Stomach (tissue), 19 donors: ENCODE measurements around the gene ITPRID2. TPM values are rescaled to one million over a fixed set of nuclear protein-coding genes. Genes with fewer than 3 reads are reported as not detected.

Source experiments
- DNase-seq, 2 donors: peaks; one replicate each; pipeline versions ENCODE4 v3.0.0 to v3.0.0-alpha.2; 2013 to 2019
- H3K27ac ChIP-seq, 5 donors: fragments of 200-600 bp in 4 of 5; sonication (generic) in 4 of 5; one replicate each; pipeline ENCODE4 v1.5.1; 2013 to 2019; ENCODE audit warnings: mild to moderate bottlenecking in 1 of 5, moderate library complexity in 1 of 5
- H3K27me3 ChIP-seq, 3 donors: fragments of 200-600 bp; sonication (generic); one replicate each; pipeline ENCODE4 v1.5.1; 2017 to 2019; ENCODE audit warnings: mixed run types in 1 of 3
- H3K36me3 ChIP-seq, 4 donors: fragments of 200-600 bp; sonication (generic); 1 replicate in 3 of 4; 2 replicates in 1 of 4; pipeline ENCODE4 v1.5.1; 2016 to 2019
- H3K4me1 ChIP-seq, 4 donors: fragments of 200-600 bp; sonication (generic); one replicate each; pipeline ENCODE4 v1.5.1; 2016 to 2019
- H3K4me3 ChIP-seq, 4 donors: fragments of 200-600 bp; sonication (generic) in 3 of 4; one replicate each; pipeline ENCODE4 v1.5.1; 2016 to 2019; ENCODE audit warnings: mild to moderate bottlenecking in 1 of 4
- H3K9me3 ChIP-seq, 4 donors: fragments of 200-600 bp; sonication (generic); one replicate each; pipeline ENCODE4 v1.5.1; 2016 to 2019
- EP300 ChIP-seq: sonication (generic); formaldehyde crosslinking; IDR thresholded peaks from one replicate; pipeline ENCODE4 v1.6.1; 2017; ENCODE audit warnings: antibody characterized with exemption
- POLR2A ChIP-seq, 4 donors: fragments of 450-650 bp; IDR thresholded peaks; one replicate each; pipeline ENCODE4 v1.6.1; 2016; ENCODE audit warnings: antibody characterized with exemption in 4 of 4, control low read depth in 2 of 4, mild to moderate bottlenecking in 1 of 4, moderate library complexity in 1 of 4
- POLR2AphosphoS5 ChIP-seq, 3 donors: sonication (generic); formaldehyde crosslinking; IDR thresholded peaks; one replicate each; pipeline ENCODE4 v1.6.1; 2016; ENCODE audit warnings: antibody characterized with exemption in 3 of 3
- WGBS, 5 donors: extraction: QIAGEN DNeasy Blood & Tissue Kit in 3 of 5; methylation state at CpG; one replicate each; pipeline versions ENCODE4 v1.1.5 to v1.1.7; 2013 to 2018; 5-methylcytosine and 5-hydroxymethylcytosine counted together
- intact Hi-C: fragments of 100-400 bp; cut with DNase I; formaldehyde crosslinking; loops from one replicate; pipeline ENCODE4 v1.15.1; 2023; ENCODE audit warnings: low total_unique reads
- long read RNA-seq, 10 donors: transcript quantifications; one replicate each; lab custom pipeline, GENCODE V29; 2026
- polyA plus RNA-seq, 3 donors: library from polyadenylated mRNA; stranded (reverse); fragments of 200-250 nt; gene quantifications; one replicate each; pipeline ENCODE4 v1.2.3, GENCODE V29; 2013
- total RNA-seq, 5 donors: library from RNA; depleted of rRNA; stranded (reverse); fragments of >200 nt; gene quantifications; one replicate each; pipeline versions ENCODE4 v1.1.0 to v1.2.3, GENCODE V29; 2014 to 2016
- TF ChIP-seq, protein P1 (sequence below), 7 experiments: fragments of 450-650 bp in 4 of 7; fragments of 200-600 bp in 3 of 7; sonication (generic) in 3 of 7; IDR thresholded peaks; one replicate each; pipeline ENCODE4 v1.5.1; 2016 to 2019; ENCODE audit warnings: antibody characterized with exemption in 7 of 7, control low read depth in 2 of 7, mild to moderate bottlenecking in 1 of 7
- donor health status: healthy with polysubstance abuse.
- donor health status: Bipolar disorder and iron deficiency.
- donor health status: healthy.

ITPRID2 gene
- 100 to 1,000 TPM in 4 of 5 donors, 10 to 100 TPM in 1; 53.1 to 222 (median 146) TPM for total RNA-seq
- polyA plus RNA-seq: 10 to 100 TPM; 19.4 to 62.9 (median 37.6) TPM
- long read RNA-seq, donor 1, partial matches to known transcripts: 22 of 27 reads
- long read RNA-seq, donor 1, other reads (novel, unspliced or antisense): 0 of 27 reads
- long read RNA-seq, donor 2, full-length matches to known transcripts: 11 of 33 reads
- long read RNA-seq, donor 2, partial matches to known transcripts: 22 of 33 reads
- long read RNA-seq, donor 2, other reads (novel, unspliced or antisense): 0 of 33 reads
- long read RNA-seq, donor 3, full-length matches to known transcripts: 4 of 4 reads
- long read RNA-seq, donor 3, partial matches to known transcripts: 0 of 4 reads
- long read RNA-seq, donor 3, other reads (novel, unspliced or antisense): 0 of 4 reads
- long read RNA-seq, donor 4, full-length matches to known transcripts: 1 of 1 reads
- long read RNA-seq, donor 4, partial matches to known transcripts: 0 of 1 reads
- long read RNA-seq, donor 4, other reads (novel, unspliced or antisense): 0 of 1 reads
- long read RNA-seq, donor 5, full-length matches to known transcripts: 8 of 15 reads
- long read RNA-seq, donor 5, partial matches to known transcripts: 7 of 15 reads
- long read RNA-seq, donor 5, other reads (novel, unspliced or antisense): 0 of 15 reads
- long read RNA-seq, donor 6: 0 reads
- long read RNA-seq, donor 7, full-length matches to known transcripts: 9 of 30 reads
- long read RNA-seq, donor 7, partial matches to known transcripts: 21 of 30 reads
- long read RNA-seq, donor 7, other reads (novel, unspliced or antisense): 0 of 30 reads
- long read RNA-seq, donor 8, full-length matches to known transcripts: 9 of 26 reads
- long read RNA-seq, donor 8, partial matches to known transcripts: 17 of 26 reads
- long read RNA-seq, donor 8, other reads (novel, unspliced or antisense): 0 of 26 reads
- long read RNA-seq, donor 9, partial matches to known transcripts: 0 of 1 reads
- long read RNA-seq, donor 9, other reads (novel, unspliced or antisense): 0 of 1 reads
- long read RNA-seq, donor 10, full-length matches to known transcripts: 2 of 8 reads
- long read RNA-seq, donor 10, partial matches to known transcripts: 6 of 8 reads
- long read RNA-seq, donor 10, other reads (novel, unspliced or antisense): 0 of 8 reads

DNA sequence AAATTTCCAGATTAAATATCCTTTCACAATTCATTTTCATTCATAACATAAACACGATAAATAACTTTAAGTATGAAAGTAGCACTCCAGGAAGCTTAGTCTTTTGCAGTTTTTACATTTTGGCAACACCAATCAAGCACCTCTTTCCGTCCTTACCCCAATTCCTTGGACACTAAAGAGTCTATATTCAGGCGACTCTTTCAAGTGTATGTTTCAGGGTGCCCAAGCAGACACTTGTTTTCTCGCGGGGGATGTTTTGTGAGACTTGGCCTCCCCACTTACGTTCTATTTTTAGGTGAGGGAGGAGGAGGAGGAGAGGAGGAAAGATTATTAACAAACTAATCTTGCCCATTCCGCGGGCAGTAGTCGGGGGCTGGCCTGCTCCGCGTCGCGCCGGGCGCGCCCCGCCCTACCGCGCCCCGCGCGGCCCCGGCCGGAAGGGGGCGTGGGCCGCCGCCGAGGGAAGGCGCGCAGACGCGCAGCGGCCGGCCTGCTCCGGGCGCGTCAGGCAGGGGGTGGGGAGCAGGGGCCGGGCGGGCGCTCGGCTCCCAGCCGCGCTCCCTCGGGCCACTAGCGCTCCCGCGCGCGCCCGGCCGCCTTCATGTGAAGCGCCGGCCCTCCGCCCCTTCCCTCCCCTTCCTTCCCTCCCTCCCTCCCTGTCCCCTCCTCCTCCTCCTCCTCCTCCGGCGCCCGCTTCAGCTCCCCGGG, at the start of gene ITPRID2:
Gene ITPRID2 (plus strand): TSS at position 473 of the 708 bp plus-strand sequence. CDS start 337 bp downstream, outside the sequence.
- no peaks in the 10 kb centered on the region for H3K27me3 ChIP-seq
- no peaks in the 10 kb centered on the region for H3K9me3 ChIP-seq
- no peak for TF ChIP-seq POLR2A (IDR thresholded peaks at IDR 0.05)
- TF ChIP-seq POLR2AphosphoS5 (IDR thresholded peaks at IDR 0.05): peak in 1 of 3 donors; percentile 3
- TF ChIP-seq EP300: no peak
- TF ChIP-seq, protein P1, sequence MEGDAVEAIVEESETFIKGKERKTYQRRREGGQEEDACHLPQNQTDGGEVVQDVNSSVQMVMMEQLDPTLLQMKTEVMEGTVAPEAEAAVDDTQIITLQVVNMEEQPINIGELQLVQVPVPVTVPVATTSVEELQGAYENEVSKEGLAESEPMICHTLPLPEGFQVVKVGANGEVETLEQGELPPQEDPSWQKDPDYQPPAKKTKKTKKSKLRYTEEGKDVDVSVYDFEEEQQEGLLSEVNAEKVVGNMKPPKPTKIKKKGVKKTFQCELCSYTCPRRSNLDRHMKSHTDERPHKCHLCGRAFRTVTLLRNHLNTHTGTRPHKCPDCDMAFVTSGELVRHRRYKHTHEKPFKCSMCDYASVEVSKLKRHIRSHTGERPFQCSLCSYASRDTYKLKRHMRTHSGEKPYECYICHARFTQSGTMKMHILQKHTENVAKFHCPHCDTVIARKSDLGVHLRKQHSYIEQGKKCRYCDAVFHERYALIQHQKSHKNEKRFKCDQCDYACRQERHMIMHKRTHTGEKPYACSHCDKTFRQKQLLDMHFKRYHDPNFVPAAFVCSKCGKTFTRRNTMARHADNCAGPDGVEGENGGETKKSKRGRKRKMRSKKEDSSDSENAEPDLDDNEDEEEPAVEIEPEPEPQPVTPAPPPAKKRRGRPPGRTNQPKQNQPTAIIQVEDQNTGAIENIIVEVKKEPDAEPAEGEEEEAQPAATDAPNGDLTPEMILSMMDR (IDR thresholded peaks at IDR 0.05): peak in 1 of 7 experiments; percentile 70
- peaks cover 0 to 57% (median 38%) of the 10 kb centered on the region in 4 donors for H3K4me1 ChIP-seq
- H3K4me3 ChIP-seq: peak within 1 kb of the TSS; percentile 76 to 90 (median 82)
- intact Hi-C loops: no loop called here
- H3K36me3 ChIP-seq: no peaks in the 10 kb centered on the region
- peak; percentile 92 to 97 for DNase-seq
- 0 to 3% (median 1%) methylated on average over 9 to 58 of the region's 58 CpGs for WGBS, 5 donors
- H3K27ac ChIP-seq: peak within 1 kb of the TSS; percentile 97 to 100 (median 99)

DNA sequence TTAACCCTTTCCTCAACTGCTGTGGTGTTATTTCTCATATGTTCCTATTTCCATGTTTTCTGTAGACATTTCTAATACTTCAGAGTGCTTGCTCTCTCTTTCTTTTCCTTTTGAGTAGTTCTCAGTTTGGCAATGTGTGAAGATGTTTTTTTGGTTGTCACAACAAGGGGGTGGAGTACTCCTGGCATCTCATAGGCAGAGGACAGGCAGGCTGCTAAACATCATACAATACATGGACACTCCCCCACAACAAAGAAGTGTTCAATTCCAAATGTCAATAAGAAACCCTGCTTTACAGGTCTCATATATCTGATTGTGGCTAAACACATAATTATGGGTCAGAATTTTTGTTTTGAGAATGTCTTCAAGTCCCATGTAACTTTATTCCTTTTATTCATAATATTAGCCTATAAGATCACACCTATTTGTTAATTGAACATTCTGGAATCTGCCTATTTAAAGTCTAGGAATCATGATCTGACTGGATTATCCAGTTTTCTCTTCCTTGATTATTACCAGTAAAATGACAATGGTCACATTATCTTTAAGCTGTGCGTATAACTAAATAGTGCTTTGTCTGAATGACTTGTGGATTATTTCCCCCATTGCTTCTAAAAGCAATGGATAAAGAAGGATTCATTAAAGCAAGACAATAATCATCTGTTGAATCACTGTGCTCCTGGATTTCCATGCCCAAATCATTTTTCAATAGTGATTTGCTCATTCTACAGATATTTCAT, 46.8 kb upstream of the ITPRID2 start:
- no peak overlapping the region for H3K4me3 ChIP-seq
- peaks cover 0 to 11% (median 2%) of the 10 kb centered on the region in 4 donors for H3K4me1 ChIP-seq
- no peak for DNase-seq
- intact Hi-C loops: no loop called here
- WGBS, 5 donors: 83 to 95% (median 90%) methylated on average over 1 of the region's 1 CpG
- H3K36me3 ChIP-seq: no peaks in the 10 kb centered on the region
- H3K27ac ChIP-seq: no peak overlapping the region
- no peaks in the 10 kb centered on the region for H3K9me3 ChIP-seq
- TF ChIP-seq POLR2AphosphoS5 (IDR thresholded peaks at IDR 0.05) (no peak), EP300 (no peak)
- TF ChIP-seq, protein P1 (IDR thresholded peaks at IDR 0.05): no peak
- H3K27me3 ChIP-seq: no peaks in the 10 kb centered on the region

DNA sequence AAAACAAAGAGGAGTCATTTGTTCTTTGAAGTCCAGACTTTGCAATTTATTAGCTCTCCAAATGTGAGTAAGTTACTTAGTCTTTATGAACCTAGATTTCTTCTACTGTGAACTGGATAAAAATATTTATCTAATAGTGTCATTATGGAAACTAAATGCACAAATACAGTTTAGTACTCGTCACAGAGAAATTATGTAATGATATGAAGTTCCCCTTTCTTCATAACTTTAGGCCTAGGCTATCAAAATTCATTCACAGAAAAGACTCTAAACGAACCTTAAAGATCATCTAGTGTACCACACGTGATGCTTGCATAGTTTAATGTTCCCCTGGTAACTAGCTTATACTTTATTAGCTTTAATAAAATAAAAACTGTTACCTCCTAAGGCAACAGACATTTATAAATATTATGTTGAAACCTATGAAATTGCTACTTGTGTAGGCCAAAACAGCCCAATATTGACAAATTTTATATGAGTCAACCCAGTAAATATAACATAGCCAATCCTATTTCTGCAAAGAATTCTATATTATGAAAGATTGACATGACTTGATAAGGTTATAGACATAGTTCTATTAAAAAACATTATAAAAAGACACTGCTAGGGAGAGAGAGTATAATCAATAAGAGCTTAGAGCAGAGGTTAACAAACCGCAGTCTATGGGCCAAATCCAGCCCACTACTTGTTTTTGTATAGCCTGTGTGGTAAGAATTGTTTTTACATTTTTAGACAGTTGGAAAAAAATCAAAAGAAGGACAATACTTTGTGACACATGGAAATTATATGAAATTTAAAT, 44.9 kb upstream of the ITPRID2 start:
- H3K4me1 ChIP-seq: peaks cover 0 to 18% (median 7%) of the 10 kb centered on the region in 4 donors

More for the DNA sequence above, 44.9 kb upstream of the ITPRID2 start:
- Histone ChIP-seq H3K4me3 (no peak overlapping the region), H3K36me3 (no peaks in the 10 kb centered on the region), H3K27me3 (no peaks in the 10 kb centered on the region), H3K9me3 (no peaks in the 10 kb centered on the region), H3K27ac (peak overlapping the region in 1 of 5 donors; percentile 17)
- DNase-seq: no peak
- whole genome bisulfite sequencing, 5 donors: 72 to 81% (median 79%) methylated on average over 4 of the region's 4 CpGs
- TF ChIP-seq EP300: no peak
- TF ChIP-seq, protein P1 (IDR thresholded peaks at IDR 0.05): no peak
- no peak for TF ChIP-seq POLR2AphosphoS5 (IDR thresholded peaks at IDR 0.05)
- no peak for TF ChIP-seq POLR2A (IDR thresholded peaks at IDR 0.05)
- intact Hi-C loops: no loop called here
